Peyer's patch (tissue), 4 donors: ENCODE results near the gene SUPT20HL2. TPM values are rescaled to one million over a fixed set of nuclear protein-coding genes. Genes with fewer than 3 reads are reported as not detected.

Experiments
- DNase-seq, 3 donors: peaks; one replicate each; pipeline ENCODE4 v3.0.0-alpha.2; 2017 to 2019
- H3K27ac ChIP-seq, 4 donors: fragments of 200-600 bp; sonication (generic); one replicate each; pipeline ENCODE4 v1.5.1; 2016 to 2019
- H3K27me3 ChIP-seq, 2 donors: fragments of 200-600 bp; sonication (generic); one replicate each; pipeline ENCODE4 v1.5.1; 2019
- H3K36me3 ChIP-seq, 3 donors: fragments of 200-600 bp; sonication (generic); one replicate each; pipeline ENCODE4 v1.5.1; 2016 to 2019
- H3K4me1 ChIP-seq, 4 donors: fragments of 200-600 bp; sonication (generic); one replicate each; pipeline ENCODE4 v1.5.1; 2016 to 2019
- H3K4me3 ChIP-seq, 4 donors: fragments of 200-600 bp; sonication (generic); 1 replicate in 3 of 4; 2 replicates in 1 of 4; pipeline ENCODE4 v1.5.1; 2016 to 2019; ENCODE audit warnings: mild to moderate bottlenecking in 1 of 4
- H3K9me3 ChIP-seq, 4 donors: fragments of 200-600 bp; sonication (generic); one replicate each; pipeline ENCODE4 v1.5.1; 2016 to 2019; ENCODE audit warnings: mild to moderate bottlenecking in 1 of 4
- POLR2A ChIP-seq, 2 donors: fragments of 450-650 bp; IDR thresholded peaks; one replicate each; pipeline ENCODE4 v1.5.1; 2017; ENCODE audit warnings: antibody characterized with exemption in 2 of 2, mild to moderate bottlenecking in 2 of 2, moderate library complexity in 2 of 2
- total RNA-seq, 4 donors: library from RNA; depleted of rRNA; stranded (reverse); fragments of >200 nt; gene quantifications; one replicate each; pipeline ENCODE4 v1.1.0, GENCODE V29; 2016
- TF ChIP-seq, protein P1 (sequence below), 6 experiments: fragments of 450-650 bp in 4 of 6; fragments of 200-600 bp in 2 of 6; sonication (generic) in 1 of 6; IDR thresholded peaks; one replicate each; pipeline ENCODE4 v1.5.1; 2017 to 2019; ENCODE audit warnings: antibody characterized with exemption in 6 of 6, mild to moderate bottlenecking in 3 of 6, moderate library complexity in 1 of 6

Gene SUPT20HL2
- total RNA-seq, 4 donors from 2014 or later, result not detected

DNA sequence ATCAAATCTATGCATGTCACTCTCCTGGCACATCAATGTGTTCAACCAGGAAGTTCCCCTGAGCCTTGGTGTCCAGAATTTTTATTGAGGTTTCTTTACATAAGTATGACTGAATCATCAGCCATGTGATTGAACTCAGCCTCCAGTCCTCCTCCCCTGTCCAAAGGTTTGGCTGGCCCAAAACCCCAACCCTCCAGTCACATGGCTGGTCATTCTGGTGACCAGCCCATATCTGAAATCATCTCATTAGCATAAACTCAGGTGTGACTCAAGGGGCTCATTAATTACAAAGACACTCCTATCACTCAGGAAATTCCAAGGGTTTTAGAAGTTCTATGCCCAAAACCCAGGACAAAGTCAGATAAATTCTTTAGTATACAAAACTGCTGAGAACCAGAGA, 20.6 kb upstream of the SUPT20HL2 start:
- Histone ChIP-seq H3K27me3 (no peaks in the 10 kb centered on the region), H3K4me1 (no peaks in the 10 kb centered on the region), H3K9me3 (no peaks in the 10 kb centered on the region), H3K36me3 (no peaks in the 10 kb centered on the region), H3K27ac (no peak overlapping the region), H3K4me3 (no peak overlapping the region)
- TF ChIP-seq POLR2A (IDR thresholded peaks at IDR 0.05), result no peak
- TF ChIP-seq, protein P1, sequence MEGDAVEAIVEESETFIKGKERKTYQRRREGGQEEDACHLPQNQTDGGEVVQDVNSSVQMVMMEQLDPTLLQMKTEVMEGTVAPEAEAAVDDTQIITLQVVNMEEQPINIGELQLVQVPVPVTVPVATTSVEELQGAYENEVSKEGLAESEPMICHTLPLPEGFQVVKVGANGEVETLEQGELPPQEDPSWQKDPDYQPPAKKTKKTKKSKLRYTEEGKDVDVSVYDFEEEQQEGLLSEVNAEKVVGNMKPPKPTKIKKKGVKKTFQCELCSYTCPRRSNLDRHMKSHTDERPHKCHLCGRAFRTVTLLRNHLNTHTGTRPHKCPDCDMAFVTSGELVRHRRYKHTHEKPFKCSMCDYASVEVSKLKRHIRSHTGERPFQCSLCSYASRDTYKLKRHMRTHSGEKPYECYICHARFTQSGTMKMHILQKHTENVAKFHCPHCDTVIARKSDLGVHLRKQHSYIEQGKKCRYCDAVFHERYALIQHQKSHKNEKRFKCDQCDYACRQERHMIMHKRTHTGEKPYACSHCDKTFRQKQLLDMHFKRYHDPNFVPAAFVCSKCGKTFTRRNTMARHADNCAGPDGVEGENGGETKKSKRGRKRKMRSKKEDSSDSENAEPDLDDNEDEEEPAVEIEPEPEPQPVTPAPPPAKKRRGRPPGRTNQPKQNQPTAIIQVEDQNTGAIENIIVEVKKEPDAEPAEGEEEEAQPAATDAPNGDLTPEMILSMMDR (IDR thresholded peaks at IDR 0.05), result no peak
- DNase-seq, result no peak

DNA sequence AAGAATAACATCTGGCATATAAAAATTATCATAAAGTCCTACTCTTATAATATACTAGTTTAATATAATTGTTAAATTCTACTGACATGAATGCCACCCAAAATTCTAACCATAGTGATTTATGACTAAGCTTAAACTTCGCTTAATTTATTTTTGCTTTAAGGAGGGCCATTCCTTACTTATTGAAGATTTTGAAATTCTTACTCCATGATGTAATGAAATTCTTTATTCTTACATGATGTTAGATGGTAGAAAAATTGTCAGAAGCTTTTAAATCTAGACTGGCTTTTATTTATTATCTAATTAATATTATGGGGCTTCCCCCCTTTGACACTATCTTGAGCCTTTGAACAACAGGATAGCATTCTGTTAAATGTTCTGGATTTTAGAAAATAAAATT, 19.5 kb upstream of the SUPT20HL2 start:
- TF ChIP-seq POLR2A (IDR thresholded peaks at IDR 0.05), result no peak
- TF ChIP-seq, protein P1 (IDR thresholded peaks at IDR 0.05), result no peak
- DNase-seq, result no peak
- no peaks in the 10 kb centered on the region for H3K4me1 ChIP-seq
- H3K36me3 ChIP-seq, result no peaks in the 10 kb centered on the region
- no peak overlapping the region for H3K27ac ChIP-seq
- no peaks in the 10 kb centered on the region for H3K9me3 ChIP-seq
- H3K27me3 ChIP-seq, result no peaks in the 10 kb centered on the region
- no peak overlapping the region for H3K4me3 ChIP-seq

DNA sequence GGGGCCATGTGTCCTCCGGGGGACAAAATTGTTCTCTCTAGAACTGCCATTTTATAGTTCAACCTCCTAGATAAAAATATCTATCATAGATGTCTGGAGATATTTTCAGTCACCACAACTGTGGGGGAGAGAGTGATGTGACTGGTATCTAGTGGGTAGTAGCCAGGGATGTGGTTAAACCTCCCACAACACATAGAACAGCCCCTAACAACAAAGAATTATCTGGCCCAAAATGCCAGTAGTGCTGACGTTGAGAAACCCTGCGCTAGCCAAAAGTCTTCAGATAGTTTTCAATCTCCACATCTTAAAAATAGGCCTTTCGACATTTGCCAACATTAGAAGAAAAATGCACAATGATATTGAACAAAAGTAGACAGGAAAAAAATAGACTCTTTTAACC, 19.0 kb upstream of the SUPT20HL2 start:
- Histone ChIP-seq H3K4me1 (no peaks in the 10 kb centered on the region), H3K4me3 (no peak overlapping the region), H3K27ac (no peak overlapping the region), H3K27me3 (no peaks in the 10 kb centered on the region), H3K9me3 (no peaks in the 10 kb centered on the region), H3K36me3 (no peaks in the 10 kb centered on the region)
- DNase-seq, result no peak
- no peak for TF ChIP-seq POLR2A (IDR thresholded peaks at IDR 0.05)
- TF ChIP-seq, protein P1 (IDR thresholded peaks at IDR 0.05), result no peak

DNA sequence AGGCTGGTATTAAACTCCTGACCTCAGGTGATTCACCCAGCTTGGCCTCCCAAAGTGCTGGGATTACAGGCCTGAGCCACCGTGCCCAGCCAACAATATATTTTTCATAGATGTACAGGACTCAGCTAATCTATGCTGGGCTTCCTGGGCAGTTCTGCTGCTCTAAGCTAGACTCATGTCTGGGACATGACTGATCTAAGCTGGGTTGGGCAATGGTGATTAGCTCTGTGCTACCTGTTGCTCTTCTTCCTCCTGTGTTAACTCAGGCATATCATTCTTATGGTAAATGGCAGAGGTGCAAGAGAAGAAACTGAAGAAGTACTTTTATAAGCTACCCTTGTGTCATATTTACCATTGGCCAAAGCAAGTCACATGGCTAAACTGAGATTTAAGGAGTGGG, 11.4 kb upstream of the SUPT20HL2 start:
- Histone ChIP-seq H3K4me1 (no peaks in the 10 kb centered on the region), H3K9me3 (no peaks in the 10 kb centered on the region), H3K4me3 (no peak overlapping the region), H3K27me3 (no peaks in the 10 kb centered on the region), H3K36me3 (no peaks in the 10 kb centered on the region), H3K27ac (no peak overlapping the region)
- DNase-seq, result no peak
- TF ChIP-seq POLR2A (IDR thresholded peaks at IDR 0.05), result no peak
- TF ChIP-seq, protein P1 (IDR thresholded peaks at IDR 0.05), result no peak

DNA sequence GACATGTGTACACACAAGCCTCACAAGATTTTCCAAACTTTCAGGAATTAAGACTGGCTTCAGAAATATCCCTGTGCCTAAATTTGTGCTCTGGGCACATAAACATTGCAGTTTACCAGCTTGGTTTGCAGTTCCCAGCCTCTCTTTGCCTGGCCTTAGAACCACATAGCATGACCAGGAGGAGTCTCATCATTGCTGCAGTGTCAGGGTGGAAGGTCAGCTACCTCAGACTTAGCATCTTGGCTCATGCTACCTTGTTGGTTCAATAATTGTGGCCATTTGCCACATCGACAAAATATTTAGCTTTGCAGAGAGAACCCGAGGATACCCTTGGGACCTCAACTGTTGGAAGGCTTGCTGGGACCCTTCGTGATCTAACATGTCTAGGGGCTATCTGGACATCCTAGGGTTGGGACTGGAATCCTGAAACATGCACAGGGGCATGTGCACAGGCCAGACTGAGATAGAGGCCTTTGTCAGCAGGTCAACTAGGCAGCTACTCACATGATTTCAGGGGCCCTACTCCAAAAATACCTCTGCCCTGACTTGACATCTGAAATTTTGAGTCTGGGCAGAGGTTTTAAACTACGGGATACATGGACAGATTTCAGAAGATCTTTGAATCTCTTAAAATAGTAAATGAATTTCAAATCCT, 8.0 kb upstream of the SUPT20HL2 start:
- DNase-seq, result no peak
- H3K36me3 ChIP-seq, result no peaks in the 10 kb centered on the region
- TF ChIP-seq POLR2A (IDR thresholded peaks at IDR 0.05), result no peak
- TF ChIP-seq, protein P1 (IDR thresholded peaks at IDR 0.05), result no peak

DNA sequence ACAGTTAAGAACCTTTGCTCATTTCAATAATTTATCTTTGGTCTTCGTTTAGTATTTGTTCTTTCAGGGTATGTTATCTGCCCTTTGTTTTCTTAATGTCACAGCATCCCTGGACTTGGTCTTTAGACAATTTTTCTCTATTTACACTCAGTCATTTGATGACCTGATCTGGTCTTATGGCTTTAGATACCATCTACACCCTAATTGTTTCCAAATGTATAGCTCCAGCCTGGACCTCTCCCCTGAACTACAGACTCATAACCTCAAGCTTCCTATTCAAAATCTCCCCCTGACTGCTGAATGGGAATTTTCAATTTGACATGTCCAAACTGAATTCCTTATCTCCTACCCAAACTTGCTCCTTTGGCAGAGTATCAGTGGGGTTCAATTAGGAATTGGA, 3.7 kb upstream of the SUPT20HL2 start:
- Histone ChIP-seq H3K27ac (no peak overlapping the region), H3K9me3 (no peaks in the 10 kb centered on the region), H3K36me3 (no peaks in the 10 kb centered on the region), H3K4me3 (no peak overlapping the region), H3K4me1 (no peaks in the 10 kb centered on the region), H3K27me3 (no peaks in the 10 kb centered on the region)
- TF ChIP-seq, protein P1 (IDR thresholded peaks at IDR 0.05), result no peak
- TF ChIP-seq POLR2A (IDR thresholded peaks at IDR 0.05), result no peak
- no peak for DNase-seq

More for the DNA sequence above, 8.0 kb upstream of the SUPT20HL2 start:
- H3K4me1 ChIP-seq, result no peaks in the 10 kb centered on the region
- H3K4me3 ChIP-seq, result no peak overlapping the region
- no peaks in the 10 kb centered on the region for H3K27me3 ChIP-seq
- no peak overlapping the region for H3K27ac ChIP-seq
- no peaks in the 10 kb centered on the region for H3K9me3 ChIP-seq
